Right cardiac atrium (tissue), 5 donors: Measurements from ENCODE around the gene TEX38. TPM values are rescaled to one million over a fixed set of nuclear protein-coding genes. Genes with fewer than 3 reads are reported as not detected.
A peak's percentile ranks its signal among the peaks of the same experiment; 100 is the strongest.
"Not testable (repeated sequence)": the region's sequence is repeated elsewhere in the genome, so short reads cannot be mapped to it uniquely, and the experiment has no call there.

Experiments used
- ATAC-seq, 2 donors: fragments of 200-7000 bp; cut with Tn5 transposase; one replicate each; pipeline versions ENCODE4 v1.8.0 to v1.9.1; 2020; ENCODE audit warnings: moderate library complexity in 2 of 2, mild to moderate bottlenecking in 1 of 2
- DNase-seq, 3 donors: peaks; one replicate each; pipeline ENCODE4 v3.0.0-alpha.2; 2020
- H3K27ac ChIP-seq: one replicate; pipeline ENCODE4 v1.5.1; 2013; ENCODE audit warnings: mild to moderate bottlenecking, low read length, control low read depth, moderate library complexity
- H3K27me3 ChIP-seq: one replicate; pipeline ENCODE4 v1.6.1; 2013; ENCODE audit not compliant: control insufficient read depth, insufficient read depth
- H3K4me1 ChIP-seq: one replicate; pipeline ENCODE4 v1.6.1; 2013; ENCODE audit warnings: low read length; ENCODE audit not compliant: control insufficient read depth, insufficient read depth
- H3K4me3 ChIP-seq: one replicate; pipeline ENCODE4 v1.5.1; 2013; ENCODE audit warnings: low read length, control low read depth
- H3K9me3 ChIP-seq: one replicate; pipeline ENCODE4 v1.6.1; 2013; ENCODE audit warnings: low read length; ENCODE audit not compliant: control insufficient read depth
- WGBS: extraction: QIAGEN DNeasy Blood & Tissue Kit; methylation state at CpG from one replicate; pipeline ENCODE4 v1.1.7; 2013; 5-methylcytosine and 5-hydroxymethylcytosine counted together
- intact Hi-C, 4 donors: fragments of 100-400 bp; cut with DNase I; formaldehyde crosslinking; loops; one replicate each; pipeline versions ENCODE4 v1.11.0 to v1.14.0; 2022 to 2023
- polyA plus RNA-seq: library from polyadenylated mRNA; stranded (reverse); fragments of 200-250 nt; gene quantifications from one replicate; pipeline ENCODE4 v1.2.3, GENCODE V29; 2013
- total RNA-seq, 4 donors: library from RNA; stranded (reverse); fragmentation: NEBNext Ultra II Directional; extraction: Animal tissue kit (Norgen Biotek cat#: 25700); gene quantifications; one replicate each; pipeline ENCODE4 v1.2.1, GENCODE V29; 2021
- donor health status: healthy with polysubstance abuse.
- donor health status: DM: no; HTN: yes; CAD: no.
- donor health status: DM: no; HTN: no; CAD: no.
- donor health status: DM: no; HTN: yes; CAD: no; lungs with severe emphysema.
- donor health status: DM: yes; HTN: yes; CAD: no.

TEX38 gene
- total and polyA plus RNA-seq, 5 donors, result 0.14 TPM; not detected in 4

DNA sequence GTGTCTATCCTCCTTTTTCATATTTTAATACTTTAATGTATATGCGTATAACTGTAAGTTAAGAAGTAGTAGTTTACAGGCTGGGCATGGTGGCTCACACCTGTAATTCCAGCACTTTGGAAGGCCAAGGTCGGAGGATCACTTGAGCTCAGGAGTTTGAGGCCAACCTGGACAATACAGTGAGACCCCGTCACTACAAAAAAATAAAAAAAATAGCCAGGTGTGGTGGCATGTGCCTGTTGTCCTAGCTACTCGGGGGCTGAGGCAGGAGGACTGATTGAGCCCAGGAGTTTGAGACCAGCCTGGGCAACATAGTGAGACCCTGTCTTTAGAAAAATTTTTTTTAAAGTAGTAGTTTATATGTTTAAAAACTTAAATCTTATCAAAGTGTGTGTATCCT, 25.8 kb upstream of the TEX38 start:
- no peaks in the 10 kb centered on the region for H3K27me3 ChIP-seq
- no peak overlapping the region for H3K4me3 ChIP-seq
- DNase-seq (no peak), ATAC-seq (no peak)
- H3K4me1 ChIP-seq, result peaks cover 3% of the 10 kb centered on the region
- WGBS, result 98% methylated on average over 4 of the region's 4 CpGs
- intact Hi-C loops, result no loop called here
- no peaks in the 10 kb centered on the region for H3K9me3 ChIP-seq
- H3K27ac ChIP-seq, result no peak overlapping the region

DNA sequence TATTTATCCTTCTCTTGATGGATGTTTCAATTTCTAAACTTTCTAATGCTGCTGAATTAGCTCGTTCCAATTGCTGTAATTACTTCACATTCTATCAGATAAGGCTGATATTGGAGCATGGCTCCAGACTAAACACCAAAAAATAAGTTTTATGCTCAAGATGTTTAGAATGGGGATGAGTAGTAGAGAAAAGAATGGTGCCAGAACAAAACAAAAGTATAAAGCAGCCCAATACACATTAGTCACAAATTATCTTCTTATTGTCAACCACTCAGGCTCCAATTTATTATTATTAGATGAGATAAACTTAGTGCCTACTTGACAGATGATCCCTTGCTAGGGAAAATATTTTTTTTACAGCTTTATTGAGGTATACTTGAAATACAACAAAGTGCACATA, 25.3 kb upstream of the TEX38 start:
- ATAC-seq (no peak), DNase-seq (no peak)
- Histone ChIP-seq H3K4me1 (peaks cover 3% of the 10 kb centered on the region), H3K4me3 (no peak overlapping the region), H3K9me3 (no peaks in the 10 kb centered on the region), H3K27me3 (no peaks in the 10 kb centered on the region), H3K27ac (no peak overlapping the region)
- WGBS, result 74% methylated on average over 1 of the region's 1 CpG
- intact Hi-C loops, result no loop called here

DNA sequence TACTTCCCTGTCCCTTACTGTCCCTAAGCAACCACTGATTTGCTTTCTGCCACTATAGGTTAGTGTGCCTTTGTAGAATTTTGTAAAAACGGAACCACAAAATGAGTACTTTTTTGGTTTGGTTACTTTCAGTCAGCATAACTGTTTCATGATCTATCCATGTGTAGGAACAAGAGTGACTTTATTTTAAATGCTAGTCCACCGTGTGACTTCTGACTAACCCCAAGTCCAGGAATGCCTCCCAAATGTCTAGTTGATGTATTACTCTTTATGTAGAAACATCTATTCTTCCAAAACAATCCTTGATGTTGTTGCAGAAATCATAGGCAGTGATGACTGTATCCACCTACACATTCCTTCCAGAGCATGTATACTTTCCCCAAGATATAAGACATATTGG, 24.8 kb upstream of the TEX38 start:
- Histone ChIP-seq H3K9me3 (no peaks in the 10 kb centered on the region), H3K27ac (no peak overlapping the region), H3K27me3 (no peaks in the 10 kb centered on the region), H3K4me3 (no peak overlapping the region), H3K4me1 (peaks cover 3% of the 10 kb centered on the region)
- WGBS, result 94% methylated on average over 2 of the region's 2 CpGs
- intact Hi-C loops, result no loop called here
- ATAC-seq, result no peak
- no peak for DNase-seq

DNA sequence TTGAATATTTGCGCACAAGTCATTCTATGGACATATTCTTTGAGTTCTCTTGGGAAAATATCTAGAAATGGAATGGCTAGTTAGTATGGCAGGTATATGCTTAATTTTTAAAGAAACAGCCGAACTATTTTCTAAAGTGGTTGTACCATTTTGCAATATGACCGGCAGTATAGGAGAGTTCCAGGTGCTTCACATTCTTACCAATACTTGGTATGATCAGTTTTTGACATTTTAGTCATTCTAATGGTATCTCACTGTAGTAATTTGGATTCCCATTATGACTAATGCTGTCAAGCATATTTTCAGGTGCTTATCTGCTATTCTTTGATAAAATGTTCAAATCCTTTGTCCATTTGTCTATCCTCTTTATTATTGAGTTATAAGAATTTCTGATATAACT, 24.0 kb upstream of the TEX38 start:
- H3K4me3 ChIP-seq, result no peak overlapping the region
- WGBS, result over 99% methylated on average over 3 of the region's 3 CpGs
- no peaks in the 10 kb centered on the region for H3K27me3 ChIP-seq
- no peaks in the 10 kb centered on the region for H3K9me3 ChIP-seq
- peaks cover 1% of the 10 kb centered on the region for H3K4me1 ChIP-seq
- ATAC-seq, result no peak
- H3K27ac ChIP-seq, result no peak overlapping the region
- no peak for DNase-seq
- intact Hi-C loops, result no loop called here

DNA sequence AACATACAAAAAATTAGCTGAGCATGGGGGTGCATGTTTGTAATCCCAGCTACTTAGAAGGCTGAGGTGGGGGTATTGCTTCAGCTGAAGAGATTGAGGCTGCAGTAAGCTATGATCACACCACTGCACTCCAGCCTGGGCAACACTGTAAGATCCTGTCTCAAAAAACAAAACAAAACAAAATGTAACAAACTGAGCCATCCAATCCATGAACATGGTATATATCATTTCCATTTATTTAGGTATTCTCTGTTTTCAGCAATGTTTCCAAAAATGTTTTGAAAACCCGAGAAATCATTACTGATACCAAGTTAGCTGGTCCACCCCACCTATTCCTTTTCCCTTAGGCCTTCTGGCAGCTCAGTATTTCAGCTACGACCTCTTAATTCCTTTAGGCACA, 21.9 kb upstream of the TEX38 start:
- 97% methylated on average over 2 of the region's 2 CpGs for WGBS

DNA sequence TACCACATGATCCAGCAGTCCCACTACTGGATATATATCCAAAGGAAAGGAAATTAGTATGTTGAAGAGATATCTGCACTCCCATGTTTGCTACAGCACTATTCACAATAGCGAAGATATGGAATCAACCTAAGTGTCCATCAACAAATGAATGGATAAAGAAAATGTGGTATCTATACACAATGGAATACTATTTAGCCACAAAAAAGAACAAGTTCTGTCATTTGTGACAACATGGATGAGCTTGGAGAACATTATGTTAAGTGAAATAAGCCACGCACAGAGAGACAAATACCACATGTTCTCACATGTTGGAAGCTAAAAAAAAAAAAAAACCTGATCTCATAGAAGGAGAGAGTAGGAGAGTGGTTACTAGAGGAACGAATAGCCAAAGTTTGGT, 21.2 kb upstream of the TEX38 start:
- Histone ChIP-seq H3K9me3 (no peaks in the 10 kb centered on the region), H3K27me3 (no peaks in the 10 kb centered on the region), H3K4me1 (no peaks in the 10 kb centered on the region), H3K27ac (no peak overlapping the region), H3K4me3 (no peak overlapping the region)
- intact Hi-C loops, result no loop called here
- ATAC-seq, result no peak
- DNase-seq, result no peak
- WGBS, result over 99% methylated on average over 3 of the region's 3 CpGs

More for the DNA sequence above, 21.9 kb upstream of the TEX38 start:
- Histone ChIP-seq H3K4me3 (no peak overlapping the region), H3K27ac (no peak overlapping the region), H3K4me1 (no peaks in the 10 kb centered on the region), H3K27me3 (no peaks in the 10 kb centered on the region), H3K9me3 (no peaks in the 10 kb centered on the region)
- ATAC-seq (no peak), DNase-seq (no peak)
- intact Hi-C loops, result no loop called here

DNA sequence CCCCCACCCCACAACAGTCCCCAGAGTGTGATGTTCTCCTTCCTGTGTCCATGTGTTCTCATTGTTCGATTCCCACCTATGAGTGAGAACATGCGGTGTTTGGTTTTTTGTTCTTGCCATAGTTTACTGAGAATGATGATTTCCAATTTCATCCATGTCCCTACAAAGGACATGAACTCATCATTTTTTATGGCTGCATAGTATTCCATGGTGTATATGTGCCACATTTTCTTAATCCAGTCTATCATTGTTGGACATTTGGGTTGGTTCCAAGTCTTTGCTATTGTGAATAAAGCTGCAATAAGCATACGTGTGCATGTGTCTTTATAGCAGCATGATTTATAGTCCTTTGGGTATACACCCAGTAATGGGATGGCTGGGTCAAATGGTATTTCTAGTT, 20.5 kb upstream of the TEX38 start:
- H3K9me3 ChIP-seq, H3K27ac ChIP-seq, DNase-seq, H3K27me3 ChIP-seq, H3K4me1 ChIP-seq, ATAC-seq, H3K4me3 ChIP-seq, intact Hi-C loops: not testable (repeated sequence)
- WGBS, result 95% methylated on average over 3 of the region's 3 CpGs

DNA sequence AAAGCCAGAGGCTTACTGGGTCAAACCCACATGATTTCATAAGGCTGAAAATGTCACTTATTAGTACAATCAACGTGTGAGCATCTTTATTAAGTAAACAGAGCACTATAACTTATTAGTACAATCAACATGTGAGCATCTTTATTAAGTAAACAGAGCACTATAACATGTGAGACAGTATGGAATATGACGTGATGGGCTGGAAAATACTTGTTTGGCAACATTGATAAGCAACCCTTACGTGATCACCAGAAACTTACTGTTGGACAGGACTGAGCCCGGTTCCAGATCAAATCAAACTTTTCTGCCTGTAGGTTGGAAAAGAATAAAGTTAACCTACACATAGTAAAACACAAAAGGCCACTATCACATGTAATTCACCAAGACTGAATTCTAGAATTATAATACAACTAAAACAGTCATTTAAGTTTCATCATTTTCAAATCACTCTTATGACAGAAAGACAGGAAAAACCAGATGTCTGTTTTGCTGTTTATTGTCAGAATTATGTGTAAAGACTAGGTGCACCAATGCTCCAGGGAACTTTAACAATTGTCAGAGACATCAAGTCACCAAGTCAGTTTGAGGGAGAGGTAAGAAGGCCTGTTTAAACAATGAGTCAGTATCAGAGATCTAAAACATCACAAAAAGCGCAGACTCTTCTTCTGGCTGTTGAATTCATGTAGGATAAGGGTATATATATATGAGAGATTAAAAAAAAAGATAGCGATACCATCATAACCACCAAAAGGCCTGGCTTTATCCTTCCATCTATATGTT, 19.1 kb upstream of the TEX38 start:
- DNase-seq (no peak), ATAC-seq (no peak)
- H3K4me3 ChIP-seq, result no peak overlapping the region
- 74% methylated on average over 6 of the region's 6 CpGs for WGBS
- H3K4me1 ChIP-seq, result no peaks in the 10 kb centered on the region
- H3K9me3 ChIP-seq, result no peaks in the 10 kb centered on the region
- H3K27me3 ChIP-seq, result no peaks in the 10 kb centered on the region
- no peak overlapping the region for H3K27ac ChIP-seq
- intact Hi-C loops, result no loop called here

DNA sequence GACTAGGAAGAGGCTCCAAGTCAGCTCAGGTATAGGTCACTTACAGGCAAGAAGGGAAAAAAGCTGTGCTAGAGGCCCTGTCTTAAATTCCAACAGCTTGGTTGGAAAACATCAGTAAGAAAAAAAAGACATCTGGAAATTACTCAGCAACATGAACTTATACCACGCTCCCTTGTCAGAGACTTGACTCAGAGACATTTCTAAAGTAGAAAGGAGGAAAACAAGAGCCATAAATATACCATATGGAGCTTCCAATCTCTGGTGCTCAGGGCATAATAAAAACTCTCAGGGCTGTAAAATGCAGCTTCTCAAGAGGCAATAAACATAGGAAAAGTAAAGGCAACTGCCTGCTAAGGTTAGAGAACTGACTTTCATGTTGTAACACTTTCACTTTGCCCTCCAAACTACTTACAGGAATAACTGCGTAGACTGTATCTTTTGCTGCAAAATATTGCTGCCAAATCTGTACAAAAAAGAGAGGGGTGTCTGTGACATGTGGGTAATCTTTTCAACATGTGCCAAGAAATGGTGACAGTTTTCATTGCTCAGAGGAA, 18.2 kb upstream of the TEX38 start:
- no peaks in the 10 kb centered on the region for H3K4me1 ChIP-seq
- H3K4me3 ChIP-seq, result no peak overlapping the region
- 57% methylated on average over 2 of the region's 2 CpGs for WGBS
- no peaks in the 10 kb centered on the region for H3K9me3 ChIP-seq
- H3K27me3 ChIP-seq, result no peaks in the 10 kb centered on the region
- DNase-seq (no peak), ATAC-seq (no peak)
- intact Hi-C loops, result no loop called here
- peak overlapping the region; percentile 64 for H3K27ac ChIP-seq

DNA sequence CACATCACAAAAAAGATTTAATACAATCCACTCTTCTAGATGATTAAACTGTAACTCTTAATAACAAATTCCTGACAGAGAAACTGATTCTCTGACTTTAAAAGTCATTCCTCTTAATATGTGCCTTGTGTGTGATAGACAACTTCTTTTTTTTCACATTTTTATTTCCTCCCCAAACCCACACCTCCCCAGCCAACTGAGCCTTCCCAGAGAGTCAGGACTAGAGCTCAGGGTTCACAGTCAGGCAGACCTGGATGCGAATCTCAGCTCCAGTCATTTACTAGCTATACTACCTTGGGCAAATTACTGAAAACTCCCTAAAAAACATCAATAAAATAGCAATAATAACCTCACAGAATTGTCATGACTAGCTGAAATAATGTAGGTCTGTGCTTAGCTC, 17.6 kb upstream of the TEX38 start:
- ATAC-seq (no peak), DNase-seq (no peak)
- peak overlapping the region; percentile 27 for H3K27ac ChIP-seq
- no peak overlapping the region for H3K4me3 ChIP-seq
- no peaks in the 10 kb centered on the region for H3K27me3 ChIP-seq
- H3K4me1 ChIP-seq, result no peaks in the 10 kb centered on the region
- no peaks in the 10 kb centered on the region for H3K9me3 ChIP-seq
- intact Hi-C loops, result no loop called here
- WGBS, result 92% methylated on average over 1 of the region's 1 CpG

DNA sequence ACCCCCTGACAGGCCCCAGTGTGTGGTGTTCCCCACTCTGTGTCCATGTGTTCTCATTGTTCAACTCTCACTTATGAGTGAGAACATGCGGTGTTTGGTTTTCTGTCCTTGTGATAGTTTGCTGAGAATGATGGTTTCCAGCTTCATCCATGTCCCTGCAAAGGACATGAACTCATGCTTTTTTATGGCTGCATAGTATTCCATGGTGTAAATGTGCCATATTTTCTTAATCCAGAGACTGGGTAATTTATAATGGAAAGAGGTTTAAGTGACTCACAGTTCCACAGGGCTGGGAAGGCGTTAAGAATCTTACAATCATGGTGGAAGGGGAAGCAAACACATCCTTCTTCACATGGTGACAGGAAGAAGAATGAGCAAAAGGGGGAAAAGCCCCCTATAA, 17.0 kb upstream of the TEX38 start:
- DNase-seq, H3K4me1 ChIP-seq, ATAC-seq, H3K27ac ChIP-seq, H3K27me3 ChIP-seq, H3K4me3 ChIP-seq, intact Hi-C loops, H3K9me3 ChIP-seq: not testable (repeated sequence)
- 96% methylated on average over 2 of the region's 2 CpGs for WGBS

DNA sequence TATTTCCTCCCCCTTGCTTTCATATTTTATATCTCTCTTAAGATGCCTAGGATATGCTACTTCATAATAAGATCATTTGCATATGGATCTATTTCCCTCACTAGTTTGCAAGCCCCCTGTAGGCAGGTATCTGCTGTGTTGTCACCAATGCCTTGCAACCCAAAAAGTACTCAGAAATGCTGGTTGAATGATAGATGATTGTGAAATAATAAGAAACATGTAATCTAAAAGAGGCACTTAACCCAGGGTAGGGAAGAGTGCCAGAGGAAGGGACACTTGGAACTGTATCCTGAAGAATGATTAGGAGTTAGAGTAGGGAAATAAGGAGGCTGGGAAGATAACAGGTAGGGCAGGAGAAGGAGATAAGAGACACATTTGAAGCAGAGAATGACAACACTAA, 15.8 kb upstream of the TEX38 start:
- Histone ChIP-seq H3K27ac (no peak overlapping the region), H3K4me1 (no peaks in the 10 kb centered on the region), H3K9me3 (no peaks in the 10 kb centered on the region), H3K27me3 (no peaks in the 10 kb centered on the region), H3K4me3 (no peak overlapping the region)
- no peak for ATAC-seq
- intact Hi-C loops, result no loop called here
- DNase-seq, result no peak
